Melanocyte of skin (primary cell): Measurements from ENCODE around the gene EDRF1. TPM values are rescaled to one million over a fixed set of nuclear protein-coding genes. Genes with fewer than 3 reads are reported as not detected.

ENCODE experiments used
- total RNA-seq, 2 donors: library from RNA; depleted of rRNA; stranded (reverse); fragments of >200 nt; gene quantifications; 2 replicates each; pipeline ENCODE4 v1.2.3, GENCODE V29; 2012

The EDRF1 gene
- 10 to 100 TPM; 20.3 to 27.0 TPM for total RNA-seq

GRCh38 chr10:125719173-125720001 is at the start of gene EDRF1:
Gene EDRF1 (plus strand): TSS chr10:125719709. CDS start chr10:125719808, 99 bp downstream.

GRCh38 chr10:125683063-125683462 is 36.4 kb upstream of the EDRF1 start, which contains the start of gene TEX36:
Gene TEX36 (minus strand): TSS chr10:125683163. CDS start chr10:125682989, 174 bp downstream.

GRCh38 chr10:125775491-125776106 is 56.1 kb downstream of the EDRF1 start, which contains the start of gene MMP21:
Gene MMP21 (minus strand): TSS chr10:125775821. CDS start chr10:125775821, 0 bp downstream.

Other genes with a start within 250 kb of the EDRF1 start
- gene TEX36, start 36.5 kb upstream of the EDRF1 start, total RNA-seq = not detected
- under 1 TPM in 1 of 2 donors, not detected in 1; under 0.01 TPM for gene MMP21, start 56.1 kb downstream of the EDRF1 start, total RNA-seq
- gene UROS, start 103.5 kb downstream of the EDRF1 start, total RNA-seq = 10 to 100 TPM; 91.9 to 94.6 TPM
- gene BCCIP, start 103.8 kb downstream of the EDRF1 start, total RNA-seq = 10 to 100 TPM; 28.2 to 50.3 TPM
- 10 to 100 TPM; 33.0 to 51.0 TPM for gene DHX32, start 161.6 kb downstream of the EDRF1 start, total RNA-seq
- gene FANK1, start 176.9 kb downstream of the EDRF1 start, total RNA-seq = 1 to 10 TPM in 1 of 2 donors, under 1 TPM in 1; 0.67 to 1.4 TPM